BJ (cell line): ENCODE data around the gene R3HDM4. TPM values are rescaled to one million over a fixed set of nuclear protein-coding genes. Genes with fewer than 3 reads are reported as not detected.
"Not testable (repeated sequence)": the region's sequence is repeated elsewhere in the genome, so short reads cannot be mapped to it uniquely, and the experiment has no call there.

Source experiments
- CTCF ChIA-PET: fragments of 350-600 bp; formaldehyde crosslinking; extraction: SDS; loops from one replicate; lab custom pipeline; 2021; ENCODE audit warnings: antibody characterized with exemption, inconsistent platforms; lab: Yijun Ruan, JAX
- POLR2A ChIA-PET: fragments of 300-600 bp; sonication (Branson Sonifier 250); formaldehyde crosslinking; extraction: SDS; loops from one replicate; lab custom pipeline; 2021; ENCODE audit warnings: antibody characterized with exemption; lab: Charles Lee
- DNase-seq: peaks from one replicate; pipeline ENCODE4 v3.0.0-alpha.2; 2011; ENCODE audit warnings: low read depth
- H3K27me3 ChIP-seq: 2 replicates; pipeline ENCODE4 v1.6.0; 2011; ENCODE audit warnings: low read length; ENCODE audit not compliant: control insufficient read depth, insufficient read depth
- H3K36me3 ChIP-seq: 2 replicates; pipeline ENCODE4 v1.5.1; 2011; ENCODE audit warnings: low read length; ENCODE audit not compliant: control insufficient read depth, insufficient read depth
- H3K4me3 ChIP-seq: 2 replicates; pipeline ENCODE4 v1.5.1; 2011; ENCODE audit warnings: low read depth, mild to moderate bottlenecking, control low read depth, low read length
- polyA plus RNA-seq: library from polyadenylated mRNA; depleted of rRNA; stranded (reverse); fragments of >200 nt; gene quantifications from 2 replicates; pipeline ENCODE4 v1.2.3, GENCODE V29; 2011
- TF ChIP-seq, protein P1 (sequence below): IDR thresholded peaks from 2 replicates; pipeline ENCODE4 v1.5.1; 2011; ENCODE audit warnings: low read depth, mild to moderate bottlenecking, control low read depth, inconsistent platforms, low read length, moderate library complexity; ENCODE audit not compliant: insufficient read depth

R3HDM4 gene
- polyA plus RNA-seq, 1 experiment: 46.6 TPM

DNA sequence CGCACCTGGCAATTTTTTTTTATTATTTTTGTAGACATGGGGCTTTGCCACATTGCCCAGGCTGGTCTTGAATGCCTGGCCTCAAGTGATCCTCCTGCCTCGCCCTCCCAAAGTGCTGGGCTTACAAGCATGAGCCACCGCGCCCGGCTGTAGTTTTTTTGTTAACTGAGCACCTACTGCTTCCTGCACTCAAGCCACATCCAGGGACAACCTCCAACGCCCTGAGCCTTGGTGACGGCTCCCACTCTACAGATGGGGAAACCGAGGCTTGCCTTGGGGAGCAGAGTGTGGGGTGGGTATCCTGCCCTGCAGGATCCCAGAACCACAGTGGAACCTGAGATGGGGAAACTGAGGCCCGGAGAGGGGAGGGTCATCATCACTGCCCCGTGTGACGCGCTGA, 57.9 kb downstream of the R3HDM4 start:
- Histone ChIP-seq H3K36me3 (no peaks in the 10 kb centered on the region), H3K27me3 (no peaks in the 10 kb centered on the region), H3K4me3 (no peak overlapping the region)
- CTCF ChIA-PET: interaction anchor here (0.6 to 1.8 kb wide), 3 partner anchors 12 to 86 kb away, joined by 3 to 7 read pairs (median 3); no protein-coding TSS in a partner anchor
- DNase-seq: no peak
- TF ChIP-seq, protein P1, sequence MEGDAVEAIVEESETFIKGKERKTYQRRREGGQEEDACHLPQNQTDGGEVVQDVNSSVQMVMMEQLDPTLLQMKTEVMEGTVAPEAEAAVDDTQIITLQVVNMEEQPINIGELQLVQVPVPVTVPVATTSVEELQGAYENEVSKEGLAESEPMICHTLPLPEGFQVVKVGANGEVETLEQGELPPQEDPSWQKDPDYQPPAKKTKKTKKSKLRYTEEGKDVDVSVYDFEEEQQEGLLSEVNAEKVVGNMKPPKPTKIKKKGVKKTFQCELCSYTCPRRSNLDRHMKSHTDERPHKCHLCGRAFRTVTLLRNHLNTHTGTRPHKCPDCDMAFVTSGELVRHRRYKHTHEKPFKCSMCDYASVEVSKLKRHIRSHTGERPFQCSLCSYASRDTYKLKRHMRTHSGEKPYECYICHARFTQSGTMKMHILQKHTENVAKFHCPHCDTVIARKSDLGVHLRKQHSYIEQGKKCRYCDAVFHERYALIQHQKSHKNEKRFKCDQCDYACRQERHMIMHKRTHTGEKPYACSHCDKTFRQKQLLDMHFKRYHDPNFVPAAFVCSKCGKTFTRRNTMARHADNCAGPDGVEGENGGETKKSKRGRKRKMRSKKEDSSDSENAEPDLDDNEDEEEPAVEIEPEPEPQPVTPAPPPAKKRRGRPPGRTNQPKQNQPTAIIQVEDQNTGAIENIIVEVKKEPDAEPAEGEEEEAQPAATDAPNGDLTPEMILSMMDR: no peak
- POLR2A ChIA-PET: no interaction called here

DNA sequence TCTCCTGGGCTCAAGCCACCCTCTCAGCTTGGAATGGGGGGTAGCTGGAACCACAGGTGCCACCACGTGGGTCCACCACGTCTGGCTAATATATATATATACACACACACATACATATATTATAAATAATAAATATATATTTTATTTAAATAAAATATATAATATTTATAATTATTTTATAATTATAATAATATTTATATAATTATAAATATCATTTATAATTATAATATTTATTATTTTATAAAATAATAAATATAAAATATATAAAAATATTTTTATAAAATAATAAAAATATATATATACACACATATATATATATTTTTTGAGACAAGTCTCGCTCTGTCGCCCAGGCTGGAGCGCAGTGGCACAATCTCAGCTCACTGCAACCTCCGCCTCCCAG, 58.5 kb downstream of the R3HDM4 start:
- CTCF ChIA-PET: no interaction called here
- Histone ChIP-seq H3K27me3 (no peaks in the 10 kb centered on the region), H3K4me3 (no peak overlapping the region), H3K36me3 (no peaks in the 10 kb centered on the region)
- TF ChIP-seq, protein P1: no peak
- POLR2A ChIA-PET: interaction anchor here (0.6 kb wide), 1 partner anchor 43 kb away, joined by 3 read pairs; no protein-coding TSS in a partner anchor
- no peak for DNase-seq

DNA sequence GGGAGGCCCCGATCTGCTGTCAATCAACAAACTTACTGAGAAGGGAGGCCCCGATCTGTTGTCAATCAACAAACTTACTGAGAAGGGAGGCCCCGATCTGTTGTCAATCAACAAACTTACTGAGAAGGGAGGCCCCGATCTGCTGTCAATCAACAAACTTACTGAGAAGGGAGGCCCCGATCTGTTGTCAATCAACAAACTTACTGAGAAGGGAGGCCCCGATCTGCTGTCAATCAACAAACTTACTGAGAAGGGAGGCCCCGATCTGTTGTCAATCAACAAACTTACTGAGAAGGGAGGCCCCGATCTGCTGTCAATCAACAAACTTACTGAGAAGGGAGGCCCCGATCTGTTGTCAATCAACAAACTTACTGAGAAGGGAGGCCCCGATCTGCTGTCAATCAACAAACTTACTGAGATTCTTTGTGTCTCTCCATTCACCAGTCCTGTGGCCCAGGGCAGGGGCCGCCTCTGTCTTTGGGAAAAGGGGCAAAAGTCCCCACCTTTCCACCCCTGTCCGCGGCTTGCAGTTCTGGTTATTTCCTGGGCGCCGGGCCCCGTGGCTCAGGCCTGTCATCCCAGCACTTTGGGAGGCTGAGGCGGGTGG, 59.3 kb downstream of the R3HDM4 start:
- H3K4me3 ChIP-seq, H3K36me3 ChIP-seq, CTCF ChIA-PET, DNase-seq, H3K27me3 ChIP-seq, POLR2A ChIA-PET: not testable (repeated sequence)

DNA sequence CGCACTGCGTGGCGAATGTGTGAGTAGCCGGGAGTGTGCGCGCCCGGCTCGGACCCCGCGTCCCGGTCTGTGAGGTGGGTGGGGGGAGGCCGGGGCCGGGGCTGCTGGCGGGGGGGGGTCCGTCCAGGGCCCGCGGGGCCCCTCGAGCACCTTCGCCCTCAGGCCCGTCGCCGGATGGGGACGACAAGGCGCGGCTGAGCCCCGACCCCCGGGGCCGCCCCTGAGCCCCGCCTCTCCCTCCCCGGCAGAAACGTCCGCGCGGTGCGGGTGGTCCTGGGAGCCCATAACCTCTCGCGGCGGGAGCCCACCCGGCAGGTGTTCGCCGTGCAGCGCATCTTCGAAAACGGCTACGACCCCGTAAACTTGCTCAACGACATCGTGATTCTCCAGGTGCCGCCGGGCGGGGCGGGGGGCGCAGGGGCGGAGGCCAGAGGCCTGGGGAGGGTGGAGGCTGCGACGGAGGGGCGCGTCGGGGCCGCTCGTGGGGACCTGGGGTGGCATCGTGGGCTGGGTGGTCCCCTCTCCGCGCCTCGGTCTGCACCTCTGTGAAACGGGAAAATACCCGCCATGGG, 59.9 kb downstream of the R3HDM4 start:
- Histone ChIP-seq H3K36me3 (no peaks in the 10 kb centered on the region), H3K27me3 (peaks cover 2% of the 10 kb centered on the region), H3K4me3 (no peak overlapping the region)
- TF ChIP-seq, protein P1: no peak
- no peak for DNase-seq
- POLR2A ChIA-PET: no interaction called here
- CTCF ChIA-PET: no interaction called here

DNA sequence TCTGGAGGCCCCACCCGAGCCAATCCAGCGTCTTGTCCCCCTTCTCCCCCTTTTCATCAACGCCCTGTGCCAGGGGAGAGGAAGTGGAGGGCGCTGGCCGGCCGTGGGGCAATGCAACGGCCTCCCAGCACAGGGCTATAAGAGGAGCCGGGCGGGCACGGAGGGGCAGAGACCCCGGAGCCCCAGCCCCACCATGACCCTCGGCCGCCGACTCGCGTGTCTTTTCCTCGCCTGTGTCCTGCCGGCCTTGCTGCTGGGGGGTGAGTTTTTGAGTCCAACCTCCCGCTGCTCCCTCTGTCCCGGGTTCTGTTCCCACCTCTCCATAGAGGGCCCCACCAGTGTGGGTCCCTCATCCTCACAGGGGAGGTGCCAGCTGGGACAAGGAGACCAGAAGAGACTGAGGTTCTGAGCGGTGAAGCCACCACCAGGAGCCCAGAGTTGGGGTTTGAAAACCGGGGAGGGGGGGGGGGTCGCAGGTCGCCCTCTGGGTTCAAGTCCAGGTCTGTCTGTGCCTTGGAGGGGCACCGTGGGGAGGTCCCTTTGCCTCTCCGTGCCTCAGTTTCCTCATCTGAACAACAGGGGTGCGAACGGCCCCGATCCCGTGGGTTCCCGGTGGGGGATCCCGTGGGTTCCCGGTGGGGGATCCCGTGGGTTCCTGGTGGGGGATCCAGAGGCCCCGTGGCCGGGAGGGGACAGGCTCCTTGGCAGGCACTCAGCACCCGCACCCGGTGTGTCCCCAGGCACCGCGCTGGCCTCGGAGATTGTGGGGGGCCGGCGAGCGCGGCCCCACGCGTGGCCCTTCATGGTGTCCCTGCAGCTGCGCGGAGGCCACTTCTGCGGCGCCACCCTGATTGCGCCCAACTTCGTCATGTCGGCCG, 60.6 kb downstream of the R3HDM4 start, which contains the start of gene ELANE:
Gene ELANE (plus strand): TSS at position 168 of the 878 bp plus-strand sequence. CDS start 26 bp downstream, at position 194.
- H3K4me3 ChIP-seq: no peak within 1 kb of the TSS
- peaks cover 4% of the 10 kb centered on the region for H3K27me3 ChIP-seq
- ChIA-PET CTCF (no interaction called here), POLR2A (no interaction called here)
- TF ChIP-seq, protein P1: no peak
- H3K36me3 ChIP-seq: no peaks in the 10 kb centered on the region
- no peak for DNase-seq
